ENCODE results near the gene PRG3.
A peak's percentile ranks its signal among the peaks of the same experiment; 100 is the strongest.

The PRG3 gene

GRCh38 chr11:57380975-57381374, at the start of gene PRG3:
Gene PRG3, minus strand, starts transcription at chr11:57381150. Its CDS starts 442 bp downstream, at chr11:57380708.
- no peak for TF ChIP-seq CTCF (IDR thresholded peaks at IDR 0.05; ENCODE audit: control insufficient read depth, extremely low read depth, insufficient read depth)
- H3K4me3 ChIP-seq (ENCODE audit: low read depth, low read length), result no peak within 1 kb of the TSS
- no peak for DNase-seq (ENCODE audit: low read depth)

GRCh38 chr11:57429946-57430345, 49.0 kb upstream of the PRG3 start:
- TF ChIP-seq CTCF (IDR thresholded peaks at IDR 0.05; ENCODE audit: control insufficient read depth, extremely low read depth, insufficient read depth), result no peak
- peak; percentile 4 for DNase-seq (ENCODE audit: low read depth)
- H3K4me3 ChIP-seq (ENCODE audit: low read depth, low read length), result no peak overlapping the region

- no peak overlapping the region for H3K4me3 ChIP-seq (ENCODE audit: low read depth, low read length)
- no peak for DNase-seq (ENCODE audit: low read depth)
- no peak for TF ChIP-seq CTCF (IDR thresholded peaks at IDR 0.05; ENCODE audit: control insufficient read depth, extremely low read depth, insufficient read depth)
Observed at GRCh38 chr11:57428643-57429042, 47.7 kb upstream of the PRG3 start.

GRCh38 chr11:57427727-57428082, 46.8 kb upstream of the PRG3 start:
- TF ChIP-seq CTCF (IDR thresholded peaks at IDR 0.05; ENCODE audit: control insufficient read depth, extremely low read depth, insufficient read depth), result no peak
- no peak overlapping the region for H3K4me3 ChIP-seq (ENCODE audit: low read depth, low read length)
- no peak for DNase-seq (ENCODE audit: low read depth)

GRCh38 chr11:57426929-57427726, 46.2 kb upstream of the PRG3 start, which contains the start of gene SLC43A3:
Gene SLC43A3, minus strand, starts transcription at chr11:57427121. Its CDS starts 949 bp downstream, at chr11:57426172.
- TF ChIP-seq CTCF (IDR thresholded peaks at IDR 0.05; ENCODE audit: control insufficient read depth, extremely low read depth, insufficient read depth), result no peak
- H3K4me3 ChIP-seq (ENCODE audit: low read depth, low read length), result no peak within 1 kb of the TSS
- peak; percentile 22 for DNase-seq (ENCODE audit: low read depth)

GRCh38 chr11:57426439-57426928, 45.5 kb upstream of the PRG3 start:
- no peak overlapping the region for H3K4me3 ChIP-seq (ENCODE audit: low read depth, low read length)
- DNase-seq (ENCODE audit: low read depth), result no peak
- TF ChIP-seq CTCF (IDR thresholded peaks at IDR 0.05; ENCODE audit: control insufficient read depth, extremely low read depth, insufficient read depth), result no peak

Data from LNCaP clone FGC (cell line).